GM23338 (cell line): ENCODE results near the gene ABCF3. TPM values are rescaled to one million over a fixed set of nuclear protein-coding genes. Genes with fewer than 3 reads are reported as not detected.

Source experiments
- ATAC-seq: fragments of 200-7000 bp; cut with Tn5 transposase; 3 replicates; pipeline ENCODE4 v1.9.1; 2020
- DNase-seq: peaks from one replicate; pipeline ENCODE4 v3.0.0-alpha.2; 2015; ENCODE audit warnings: low spot score
- H2AFZ ChIP-seq: fragments of 200-600 bp; sonication (generic); 2 replicates; pipeline ENCODE4 v1.8.0; 2016; ENCODE audit warnings: antibody characterized with exemption, mild to moderate bottlenecking, moderate library complexity
- H3F3A ChIP-seq: fragments of 200-600 bp; sonication (generic); replicated peaks from 2 replicates; pipeline ENCODE4 v1.8.0; 2017; ENCODE audit warnings: antibody characterized with exemption, mixed run types, low read depth
- H3K27ac ChIP-seq: fragments of 200-600 bp; sonication (generic); 2 replicates; pipeline ENCODE4 v1.6.1; 2016; ENCODE audit warnings: low read depth
- H3K27me3 ChIP-seq: fragments of 200-600 bp; sonication (generic); 2 replicates; pipeline ENCODE4 v1.8.0; 2016; ENCODE audit warnings: mild to moderate bottlenecking, mixed run types, moderate library complexity; ENCODE audit not compliant: insufficient read depth
- H3K36me3 ChIP-seq: fragments of 200-600 bp; sonication (generic); 2 replicates; pipeline ENCODE4 v1.8.0; 2016; ENCODE audit warnings: mild to moderate bottlenecking; ENCODE audit not compliant: insufficient read depth
- H3K4me1 ChIP-seq: fragments of 200-600 bp; sonication (generic); 2 replicates; pipeline ENCODE4 v1.8.0; 2016; ENCODE audit warnings: mild to moderate bottlenecking, moderate library complexity; ENCODE audit not compliant: insufficient read depth
- H3K4me2 ChIP-seq: fragments of 200-600 bp; sonication (generic); 2 replicates; pipeline ENCODE4 v1.7.1; 2017; ENCODE audit warnings: mixed run types
- H3K4me3 ChIP-seq: fragments of 200-600 bp; sonication (generic); 2 replicates; pipeline ENCODE4 v1.6.1; 2016; ENCODE audit warnings: mixed run types
- H3K79me2 ChIP-seq: fragments of 200-600 bp; sonication (generic); replicated peaks from 2 replicates; pipeline ENCODE4 v1.8.0; 2017; ENCODE audit warnings: mild to moderate bottlenecking; ENCODE audit not compliant: insufficient read depth
- H3K9me2 ChIP-seq: fragments of 200-600 bp; sonication (generic); 2 replicates; pipeline ENCODE4 v1.8.0; 2017; ENCODE audit not compliant: insufficient read depth
- H4K20me1 ChIP-seq: fragments of 200-600 bp; sonication (generic); replicated peaks from 2 replicates; pipeline ENCODE4 v1.8.0; 2017; ENCODE audit warnings: mild to moderate bottlenecking; ENCODE audit not compliant: insufficient read depth
- H3K27ac Mint-ChIP-seq: 2 replicates; pipeline ENCODE4 v1.8.0; 2020; ENCODE audit warnings: inconsistent platforms, mild to moderate bottlenecking, moderate library complexity, mixed read lengths
- H3K27me3 Mint-ChIP-seq: 3 replicates; pipeline ENCODE4 v1.8.0; 2022; ENCODE audit warnings: low read depth, mild to moderate bottlenecking, moderate library complexity, mixed read lengths, inconsistent platforms; ENCODE audit not compliant: insufficient read depth, poor library complexity
- H3K36me3 Mint-ChIP-seq: 3 replicates; pipeline ENCODE4 v1.8.0; 2021; ENCODE audit warnings: low read depth, mild to moderate bottlenecking, inconsistent platforms, moderate library complexity, mixed read lengths
- H3K4me1 Mint-ChIP-seq: 3 replicates; pipeline ENCODE4 v1.8.0; 2020; ENCODE audit warnings: mild to moderate bottlenecking, inconsistent platforms, mixed read lengths
- H3K4me3 Mint-ChIP-seq: 3 replicates; pipeline ENCODE4 v1.8.0; 2021; ENCODE audit warnings: moderate library complexity, mild to moderate bottlenecking, inconsistent platforms, mixed read lengths
- H3K9me3 Mint-ChIP-seq: 3 replicates; pipeline ENCODE4 v1.8.0; 2020; ENCODE audit warnings: moderate library complexity, mild to moderate bottlenecking, inconsistent platforms, mixed read lengths
- CREB1 ChIP-seq: fragments of 250-450 bp; sonication (Bioruptor Pico); IDR thresholded peaks from 2 replicates; pipeline ENCODE4 v1.5.0; 2020; ENCODE audit warnings: low read depth, mild to moderate bottlenecking, moderate library complexity
- CTCF ChIP-seq, 2 experiments: fragments of 200-600 bp in 1 of 2; sonication (generic) in 1 of 2; conservative IDR thresholded peaks; 2 replicates each; pipeline versions ENCODE4 v1.5.1 to v1.6.1; 2016 to 2017; ENCODE audit warnings: antibody characterized with exemption in 2 of 2, low read depth in 2 of 2, mild to moderate bottlenecking in 2 of 2, moderate library complexity in 1 of 2
- POLR2AphosphoS5 ChIP-seq: IDR thresholded peaks from 2 replicates; pipeline ENCODE4 v1.6.1; 2016; ENCODE audit warnings: antibody characterized with exemption, low read depth
- REST ChIP-seq: IDR thresholded peaks from one replicate; pipeline ENCODE4 v1.6.1; 2018; ENCODE audit warnings: antibody characterized with exemption; ENCODE audit not compliant: unreplicated experiment
- STAT1 ChIP-seq: IDR thresholded peaks from one replicate; pipeline ENCODE4 v1.6.1; 2016; ENCODE audit warnings: antibody characterized with exemption; ENCODE audit not compliant: unreplicated experiment
- ZNF331 ChIP-seq: fragments of 250-450 bp; sonication (Bioruptor Pico); IDR thresholded peaks from 2 replicates; pipeline ENCODE4 v1.5.0; 2020; ENCODE audit warnings: low read depth, mild to moderate bottlenecking, moderate library complexity
- ZNF462 ChIP-seq: fragments of 250-450 bp; sonication (Bioruptor Pico); IDR thresholded peaks from 2 replicates; pipeline ENCODE4 v1.5.0; 2020; ENCODE audit warnings: mild to moderate bottlenecking, moderate library complexity
- polyA plus RNA-seq: library from polyadenylated mRNA; unstranded; fragments of >200 nt; fragmentation: Nextera tagmentation; extraction: Ambion mirVana; gene quantifications from 2 replicates; pipeline ENCODE4 v1.2.1, GENCODE V29; 2016
- total RNA-seq: library from RNA; depleted of rRNA; stranded (reverse); fragments of >200 nt; shearing (Covaris generic); gene quantifications from 2 replicates; pipeline ENCODE4 v1.2.3, GENCODE V29; 2014

Gene ABCF3
- total and polyA plus RNA-seq, 2 experiments from 2014 or later: 33.4 to 48.9 TPM

- ATAC-seq (no peak), DNase-seq (no peak)
- H3K4me3 Mint-ChIP-seq: no peak overlapping the region; the same call in 2 of the 3 replicates
- Histone ChIP-seq H3K36me3 (peaks cover 28% of the 10 kb centered on the region), H3K27ac (peak overlapping the region; percentile 67; the same call in 1 of the 2 replicates), H3K4me1 (peaks cover 14% of the 10 kb centered on the region), H2AFZ (no peak overlapping the region), H3K79me2 (peaks cover 31% of the 10 kb centered on the region), H3K9me2 (no peaks in the 10 kb centered on the region), H4K20me1 (peaks cover 10% of the 10 kb centered on the region; the same call in 1 of the 2 replicates), H3K4me2 (no peak overlapping the region), H3K4me3 (no peak overlapping the region), H3F3A (peaks cover 7% of the 10 kb centered on the region; the same call in 1 of the 2 replicates), H3K27me3 (no peaks in the 10 kb centered on the region)
- H3K9me3 Mint-ChIP-seq: no peaks in the 10 kb centered on the region; the same call in 2 of the 3 replicates
- no peak for TF ChIP-seq POLR2AphosphoS5
- TF ChIP-seq STAT1: no peak
- TF ChIP-seq REST: no peak
- no peak for TF ChIP-seq ZNF462 (CRISPR knock-in tag)
- no peak for TF ChIP-seq CTCF (conservative IDR thresholded peaks at IDR 0.05; ENCODE audit: low read depth in 2 of 2)
- TF ChIP-seq CREB1 (CRISPR knock-in tag): no peak
- TF ChIP-seq ZNF331: no peak
- peak overlapping the region; percentile 82; the same call in 1 of the 2 replicates for H3K27ac Mint-ChIP-seq
- peaks cover 24% of the 10 kb centered on the region for H3K27me3 Mint-ChIP-seq
- peaks cover 20% of the 10 kb centered on the region for H3K4me1 Mint-ChIP-seq
- H3K36me3 Mint-ChIP-seq: peaks cover 80% of the 10 kb centered on the region
Observed at GRCh38 chr3:184183679-184184078, 2.3 kb upstream of the ABCF3 start.
